ENCODE data around the gene ZBED2.

DNA sequence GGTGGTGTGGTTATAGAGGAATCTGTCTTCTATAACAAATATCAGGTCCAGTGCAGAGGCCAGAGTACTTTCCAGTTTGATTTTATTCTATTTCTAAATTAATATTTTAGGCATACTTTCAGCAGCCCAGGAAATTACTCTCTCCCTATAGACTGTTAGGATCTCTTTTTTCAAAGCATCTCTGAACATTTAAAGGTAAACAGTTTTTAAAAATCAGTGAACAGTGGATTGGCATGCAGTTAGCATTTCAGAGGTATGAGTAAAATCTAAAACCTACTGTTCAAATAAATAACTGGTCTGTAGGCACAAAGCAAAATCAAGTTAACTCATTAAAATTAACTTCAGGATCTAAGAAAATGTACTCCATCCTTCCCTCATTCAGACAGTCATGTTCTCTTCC is 3.0 kb downstream of the ZBED2 start:
- TF ChIP-seq POLR2AphosphoS5 (IDR thresholded peaks at IDR 0.05; ENCODE audit: borderline replicate concordance, low read depth, low read length) = no peak
- no peak for TF ChIP-seq EZH2 (IDR thresholded peaks at IDR 0.05)
